ENCODE data around the gene STAB1. TPM values are rescaled to one million over a fixed set of nuclear protein-coding genes. Genes with fewer than 3 reads are reported as not detected.

The STAB1 gene
- polyA plus RNA-seq, 1 donor (not counting 4 experiments of a cell fraction or from before 2014, with no cell fraction given), result not detected

DNA sequence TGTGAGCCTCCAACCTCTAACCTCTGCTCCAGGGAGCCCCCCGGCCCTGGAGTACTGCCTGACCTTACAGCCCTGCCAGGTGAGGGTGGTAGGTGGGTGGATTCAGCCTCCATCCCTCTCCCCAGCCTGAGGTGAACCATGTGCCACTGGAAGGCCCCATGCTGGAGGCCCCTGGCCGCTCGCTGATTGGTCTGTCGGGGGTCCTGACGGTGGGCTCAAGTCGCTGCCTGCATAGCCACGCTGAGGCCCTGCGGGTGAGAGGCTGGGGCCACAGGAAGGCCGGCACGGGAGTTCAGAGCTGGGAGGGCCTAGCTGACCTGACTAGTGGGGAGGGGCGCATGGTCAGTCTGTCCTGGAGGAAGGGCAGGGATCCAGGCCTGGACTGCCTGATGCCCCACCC, 19.4 kb downstream of the STAB1 start:
- no peaks in the 10 kb centered on the region for H4K20me1 ChIP-seq (ENCODE audit: control insufficient read depth, extremely low read depth, insufficient read depth, low read length)
- no peaks in the 10 kb centered on the region for H3K4me1 ChIP-seq (ENCODE audit: control insufficient read depth, extremely low read depth, insufficient read depth, low read length)
- no peak overlapping the region for H2AFZ ChIP-seq (ENCODE audit: control insufficient read depth, low read length)
- dilution Hi-C loops (cut with MboI; ENCODE audit: extremely low pct_ligation_motif_present, low sequenced_read_pairs), result no loop called here
- H3K4me2 ChIP-seq (ENCODE audit: control insufficient read depth, extremely low read depth, insufficient read depth, low read depth, low read length), result no peak overlapping the region
- FAIRE-seq (no peak), DNase-seq (ENCODE audit: low read depth, low spot score) (no peak)
- TF ChIP-seq CTCF (optimal IDR thresholded peaks at IDR 0.05 in 1 of 3, IDR thresholded peaks at IDR 0.05 in 1 of 3, conservative IDR thresholded peaks at IDR 0.05 in 1 of 3; ENCODE audit: extremely low read depth in 1 of 3, insufficient read depth in 2 of 3, low read length in 3 of 3) (no peak), EZH2 (IDR thresholded peaks at IDR 0.05; ENCODE audit: low read length) (no peak)
- no peaks in the 10 kb centered on the region for H3K9me1 ChIP-seq (ENCODE audit: control insufficient read depth, extremely low read depth, insufficient read depth, low read length)
- H3K27ac ChIP-seq (ENCODE audit: control insufficient read depth, insufficient read depth, low read length), result no peak overlapping the region
- no peaks in the 10 kb centered on the region for H3K36me3 ChIP-seq (ENCODE audit: control insufficient read depth in 2 of 2, extremely low read depth in 1 of 2, insufficient read depth in 2 of 2, low read length in 2 of 2)
- no peaks in the 10 kb centered on the region for H3K9me3 ChIP-seq (ENCODE audit: control insufficient read depth, low read depth, low read length)
- no peak overlapping the region for H3K9ac ChIP-seq (ENCODE audit: control insufficient read depth, extremely low read depth, insufficient read depth, low read length)
- H3K27me3 ChIP-seq (ENCODE audit: control insufficient read depth, extremely low read depth, insufficient read depth, low read length), result peaks cover 13% of the 10 kb centered on the region
- H3K79me2 ChIP-seq (ENCODE audit: control insufficient read depth, insufficient read depth, low read length), result no peaks in the 10 kb centered on the region
- no peak overlapping the region for H3K4me3 ChIP-seq (ENCODE audit: control insufficient read depth in 2 of 3, extremely low read depth in 1 of 3, insufficient read depth in 2 of 3, low read depth in 1 of 3, low read length in 3 of 3)

DNA sequence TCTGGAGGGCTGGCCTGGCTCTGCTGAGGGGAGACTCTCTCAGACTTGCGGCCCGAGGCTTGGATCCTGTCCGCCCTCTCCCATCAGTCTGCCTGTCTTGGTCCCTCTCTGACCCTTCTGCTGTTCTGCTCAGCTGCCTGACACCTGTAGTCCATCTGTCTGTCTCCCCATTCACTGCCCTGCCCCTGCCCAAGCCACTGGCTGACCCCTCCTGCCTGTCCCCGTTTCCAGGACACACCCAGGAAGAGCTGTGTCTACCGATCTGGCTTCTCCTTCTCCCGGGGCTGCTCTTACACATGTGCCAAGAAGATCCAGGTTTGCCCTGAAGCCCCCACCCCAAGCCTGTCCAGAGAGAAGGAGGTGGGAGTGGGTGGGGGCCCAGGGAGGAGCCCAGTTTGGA, 20.1 kb downstream of the STAB1 start:
- H4K20me1 ChIP-seq (ENCODE audit: control insufficient read depth, extremely low read depth, insufficient read depth, low read length), result no peaks in the 10 kb centered on the region
- no peak overlapping the region for H2AFZ ChIP-seq (ENCODE audit: control insufficient read depth, low read length)
- H3K9me3 ChIP-seq (ENCODE audit: control insufficient read depth, low read depth, low read length), result no peaks in the 10 kb centered on the region
- dilution Hi-C loops (cut with MboI; ENCODE audit: extremely low pct_ligation_motif_present, low sequenced_read_pairs), result no loop called here
- DNase-seq (ENCODE audit: low read depth, low spot score) (no peak), FAIRE-seq (no peak)
- H3K79me2 ChIP-seq (ENCODE audit: control insufficient read depth, insufficient read depth, low read length), result no peaks in the 10 kb centered on the region
- no peaks in the 10 kb centered on the region for H3K36me3 ChIP-seq (ENCODE audit: control insufficient read depth in 2 of 2, extremely low read depth in 1 of 2, insufficient read depth in 2 of 2, low read length in 2 of 2)
- no peak overlapping the region for H3K4me3 ChIP-seq (ENCODE audit: control insufficient read depth in 2 of 3, extremely low read depth in 1 of 3, insufficient read depth in 2 of 3, low read depth in 1 of 3, low read length in 3 of 3)
- no peak overlapping the region for H3K27ac ChIP-seq (ENCODE audit: control insufficient read depth, insufficient read depth, low read length)
- no peaks in the 10 kb centered on the region for H3K9me1 ChIP-seq (ENCODE audit: control insufficient read depth, extremely low read depth, insufficient read depth, low read length)
- H3K4me2 ChIP-seq (ENCODE audit: control insufficient read depth, extremely low read depth, insufficient read depth, low read depth, low read length), result no peak overlapping the region
- peaks cover 10% of the 10 kb centered on the region for H3K27me3 ChIP-seq (ENCODE audit: control insufficient read depth, extremely low read depth, insufficient read depth, low read length)
- no peak for TF ChIP-seq CTCF (optimal IDR thresholded peaks at IDR 0.05 in 1 of 3, IDR thresholded peaks at IDR 0.05 in 1 of 3, conservative IDR thresholded peaks at IDR 0.05 in 1 of 3; ENCODE audit: extremely low read depth in 1 of 3, insufficient read depth in 2 of 3, low read length in 3 of 3)
- no peak for TF ChIP-seq EZH2 (IDR thresholded peaks at IDR 0.05; ENCODE audit: low read length)
- H3K4me1 ChIP-seq (ENCODE audit: control insufficient read depth, extremely low read depth, insufficient read depth, low read length), result no peaks in the 10 kb centered on the region
- no peak overlapping the region for H3K9ac ChIP-seq (ENCODE audit: control insufficient read depth, extremely low read depth, insufficient read depth, low read length)
